CD14-positive monocyte (primary cell): ENCODE results near the gene NPAS4. TPM values are rescaled to one million over a fixed set of nuclear protein-coding genes. Genes with fewer than 3 reads are reported as not detected.

Experiments
- DNase-seq, 3 donors: peaks; one replicate each; pipeline ENCODE4 v3.0.0-alpha.2; 2011 to 2022
- H2AFZ ChIP-seq: 2 replicates; pipeline ENCODE4 v1.6.0; 2012; ENCODE audit warnings: mild to moderate bottlenecking, low read depth, low read length, inconsistent platforms; ENCODE audit not compliant: insufficient read depth, poor library complexity, severe bottlenecking
- H3K27ac ChIP-seq, 2 donors: 1 replicate in 1 of 2; 2 replicates in 1 of 2; pipeline ENCODE4 v1.5.1; 2012 to 2013; ENCODE audit warnings: low read length in 2 of 2, control low read depth in 1 of 2, inconsistent platforms in 1 of 2, low read depth in 1 of 2, mild to moderate bottlenecking in 1 of 2
- H3K27me3 ChIP-seq, 2 donors: one replicate each; pipeline versions ENCODE4 v1.6.0 to v1.6.1; 2011 to 2013; ENCODE audit warnings: low read length in 2 of 2; ENCODE audit not compliant: control insufficient read depth in 2 of 2, insufficient read depth in 2 of 2
- H3K36me3 ChIP-seq, 2 donors: replicated peaks in 1 of 2; 1 replicate in 1 of 2; 2 replicates in 1 of 2; pipeline versions ENCODE4 v1.5.1 to v1.6.1; 2012 to 2013; ENCODE audit warnings: low read length in 2 of 2, control low read depth in 1 of 2, inconsistent platforms in 1 of 2, mild to moderate bottlenecking in 1 of 2; ENCODE audit not compliant: insufficient read depth in 2 of 2, control insufficient read depth in 1 of 2
- H3K4me1 ChIP-seq, 2 donors: 1 replicate in 1 of 2; 2 replicates in 1 of 2; pipeline versions ENCODE4 v1.5.1 to v1.6.1; 2012 to 2013; ENCODE audit warnings: low read length in 2 of 2, control low read depth in 1 of 2, inconsistent platforms in 1 of 2, mild to moderate bottlenecking in 1 of 2, moderate library complexity in 1 of 2; ENCODE audit not compliant: insufficient read depth in 2 of 2, control insufficient read depth in 1 of 2
- H3K4me2 ChIP-seq: replicated peaks from 2 replicates; pipeline ENCODE3; 2012; ENCODE audit warnings: low read length, moderate library complexity, mild to moderate bottlenecking; ENCODE audit not compliant: poor library complexity, severe bottlenecking; ENCODE audit errors: extremely low read depth
- H3K4me3 ChIP-seq, 3 experiments: fragments of 200-600 bp in 1 of 3; sonication (generic) in 1 of 3; replicated peaks in 1 of 3; 1 replicate in 2 of 3; 2 replicates in 1 of 3; pipeline ENCODE4 v1.5.1; 2011 to 2013; ENCODE audit warnings: low read length in 3 of 3, mild to moderate bottlenecking in 3 of 3, control low read depth in 2 of 3, low read depth in 2 of 3, inconsistent platforms in 1 of 3, moderate library complexity in 1 of 3
- H3K79me2 ChIP-seq: 2 replicates; pipeline ENCODE4 v1.6.0; 2012; ENCODE audit warnings: mild to moderate bottlenecking, control low read depth, inconsistent platforms, low read length, moderate library complexity; ENCODE audit not compliant: insufficient read depth
- H3K9ac ChIP-seq: 2 replicates; pipeline ENCODE4 v1.6.0; 2017; ENCODE audit warnings: low read length, mild to moderate bottlenecking; ENCODE audit not compliant: insufficient read depth, poor library complexity, severe bottlenecking
- H3K9me3 ChIP-seq, 2 donors: replicated peaks in 1 of 2; 1 replicate in 1 of 2; 2 replicates in 1 of 2; pipeline versions ENCODE4 v1.5.1 to v1.6.1; 2012 to 2013; ENCODE audit warnings: low read length in 2 of 2, control low read depth in 1 of 2; ENCODE audit not compliant: control insufficient read depth in 1 of 2, insufficient read depth in 1 of 2
- H4K20me1 ChIP-seq: 2 replicates; pipeline ENCODE4 v1.6.0; 2012; ENCODE audit warnings: mild to moderate bottlenecking, low read length, control low read depth, moderate library complexity; ENCODE audit not compliant: insufficient read depth
- H3K27ac Mint-ChIP-seq, 7 donors: one replicate each; pipeline ENCODE4 v1.8.0; 2020; ENCODE audit warnings: mild to moderate bottlenecking in 7 of 7, mixed read lengths in 7 of 7, moderate library complexity in 6 of 7, inconsistent platforms in 2 of 7
- H3K27me3 Mint-ChIP-seq, 3 donors: one replicate each; pipeline ENCODE4 v1.8.0; 2021 to 2022; ENCODE audit warnings: low read depth in 3 of 3, mild to moderate bottlenecking in 3 of 3, mixed read lengths in 3 of 3, moderate library complexity in 3 of 3, inconsistent platforms in 1 of 3
- H3K36me3 Mint-ChIP-seq, 2 donors: one replicate each; pipeline ENCODE4 v1.8.0; 2020; ENCODE audit warnings: mixed read lengths in 2 of 2, inconsistent platforms in 1 of 2, mild to moderate bottlenecking in 1 of 2
- H3K4me1 Mint-ChIP-seq: one replicate; pipeline ENCODE4 v1.8.0; 2020; ENCODE audit warnings: mild to moderate bottlenecking, mixed read lengths
- H3K4me3 Mint-ChIP-seq, 2 donors: one replicate each; pipeline ENCODE4 v1.8.0; 2020; ENCODE audit warnings: mild to moderate bottlenecking in 2 of 2, mixed read lengths in 2 of 2, moderate library complexity in 1 of 2
- H3K9me3 Mint-ChIP-seq, 7 donors: one replicate each; pipeline ENCODE4 v1.8.0; 2020 to 2022; ENCODE audit warnings: mixed read lengths in 7 of 7, mild to moderate bottlenecking in 6 of 7, moderate library complexity in 6 of 7, inconsistent platforms in 2 of 7
- CTCF ChIP-seq: fragments of 200-600 bp; IDR thresholded peaks from one replicate; pipeline ENCODE4 v1.8.0; 2022; ENCODE audit warnings: antibody characterized with exemption, mild to moderate bottlenecking
- WGBS: methylation state at CpG from one replicate; pipeline ENCODE4 v1.1.5; 2013; ENCODE audit warnings: missing lambda C conversion rate; ENCODE audit not compliant: insufficient coverage; 5-methylcytosine and 5-hydroxymethylcytosine counted together
- intact Hi-C, 2 donors: fragments of 100-400 bp; cut with micrococcal nuclease; formaldehyde crosslinking; loops; one replicate each; pipeline versions ENCODE4 v1.15.0 to v1.15.1; 2023
- polyA plus RNA-seq, 3 donors: library from polyadenylated mRNA; depleted of rRNA in 1 of 3; unstranded in 2 of 3; stranded (reverse) in 1 of 3; fragments of 300-500 nt in 2 of 3; fragments of >200 nt in 1 of 3; fragmentation: Illumina TruSeq in 2 of 3; gene quantifications; 1 replicate in 2 of 3; 2 replicates in 1 of 3; pipeline ENCODE4 v1.2.3, GENCODE V29; 2012 to 2021

NPAS4 gene
- polyA plus RNA-seq, 3 donors: not detected

- Histone ChIP-seq H3K36me3 (no peaks in the 10 kb centered on the region), H2AFZ (no peak overlapping the region), H3K4me2 (no peak overlapping the region), H3K9me3 (no peaks in the 10 kb centered on the region), H3K4me1 (peaks cover 42 to 45% of the 10 kb centered on the region in 2 donors), H3K4me3 (no peak overlapping the region), H3K79me2 (no peaks in the 10 kb centered on the region), H3K27ac (no peak overlapping the region), H3K27me3 (no peaks in the 10 kb centered on the region), H3K9ac (no peak overlapping the region), H4K20me1 (no peaks in the 10 kb centered on the region)
- Mint-ChIP-seq H3K4me3 (no peak overlapping the region), H3K27me3 (peaks cover 5 to 7% (median 6%) of the 10 kb centered on the region in 3 donors), H3K4me1 (peaks cover 34% of the 10 kb centered on the region), H3K9me3 (peaks cover 0 to 6% (median 0%) of the 10 kb centered on the region in 7 donors), H3K27ac (peak overlapping the region in 2 of 7 donors; percentile 50 to 85), H3K36me3 (peaks cover 0 to 6% of the 10 kb centered on the region in 2 donors)
- WGBS: 100% methylated on average over 3 of the region's 4 CpGs
- TF ChIP-seq CTCF: no peak
- DNase-seq: peak in 1 of 3 donors; percentile 29
- intact Hi-C loops: no loop called here
Observed at GRCh38 chr11:66448523-66448922, 27.7 kb downstream of the NPAS4 start.

- H3K27me3 Mint-ChIP-seq: peaks cover 11 to 18% (median 17%) of the 10 kb centered on the region in 3 donors
- peaks cover 0 to 7% of the 10 kb centered on the region in 2 donors for H3K27me3 ChIP-seq
Observed at GRCh38 chr11:66450560-66450959, 29.7 kb downstream of the NPAS4 start.

More at GRCh38 chr11:66450560-66450959, 29.7 kb downstream of the NPAS4 start:
- no peak for TF ChIP-seq CTCF
- Histone ChIP-seq H3K4me1 (peaks cover 24 to 28% of the 10 kb centered on the region in 2 donors), H3K27ac (peak overlapping the region in 1 of 2 donors; percentile 40), H3K4me2 (peak overlapping the region; percentile 23), H3K36me3 (no peaks in the 10 kb centered on the region), H3K4me3 (peak overlapping the region in 1 of 3 experiments; percentile 32), H3K9ac (no peak overlapping the region), H2AFZ (peak overlapping the region; percentile 0), H3K9me3 (no peaks in the 10 kb centered on the region), H4K20me1 (no peaks in the 10 kb centered on the region), H3K79me2 (no peaks in the 10 kb centered on the region)
- Mint-ChIP-seq H3K27ac (peak overlapping the region; percentile 51 to 85 (median 74)), H3K4me3 (peak overlapping the region in 1 of 2 donors; percentile 39), H3K4me1 (peaks cover 26% of the 10 kb centered on the region), H3K36me3 (peaks cover 0 to 4% of the 10 kb centered on the region in 2 donors), H3K9me3 (peaks cover 0 to 5% (median 0%) of the 10 kb centered on the region in 7 donors)
- intact Hi-C loops: no loop called here
- peak in 2 of 3 donors; percentile 30 to 38 for DNase-seq
- 35% methylated on average over 2 of the region's 4 CpGs for WGBS
